DND-41 (cell line): ENCODE data around the gene OSR1.
A peak's percentile ranks its signal among the peaks of the same experiment; 100 is the strongest.

Experiments
- ATAC-seq: fragments of 200-7000 bp; cut with Tn5 transposase; 3 replicates; pipeline ENCODE4 v1.9.1; 2021; ENCODE audit warnings: low read depth; ENCODE audit not compliant: insufficient read depth
- DNase-seq: peaks from one replicate; pipeline ENCODE4 v3.0.0-alpha.2; 2020
- H2AFZ ChIP-seq: 2 replicates; pipeline ENCODE4 v1.6.0; 2012; ENCODE audit warnings: low read depth, low read length
- H3K27ac ChIP-seq: 2 replicates; pipeline ENCODE4 v1.5.1; 2012; ENCODE audit warnings: low read length, inconsistent platforms
- H3K27me3 ChIP-seq: fragments of 200-600 bp; sonication (generic); 2 replicates; pipeline ENCODE4 v1.6.0; 2012; ENCODE audit warnings: low read length, mild to moderate bottlenecking, inconsistent platforms; ENCODE audit not compliant: insufficient read depth, poor library complexity
- H3K36me3 ChIP-seq: 2 replicates; pipeline ENCODE4 v1.5.1; 2012; ENCODE audit warnings: low read length, inconsistent platforms; ENCODE audit not compliant: insufficient read depth
- H3K4me1 ChIP-seq: 2 replicates; pipeline ENCODE4 v1.5.1; 2012; ENCODE audit warnings: mild to moderate bottlenecking, low read length; ENCODE audit not compliant: insufficient read depth
- H3K4me2 ChIP-seq: 2 replicates; pipeline ENCODE4 v1.6.0; 2012; ENCODE audit warnings: mild to moderate bottlenecking, moderate library complexity, low read length, inconsistent platforms; ENCODE audit not compliant: insufficient read depth
- H3K4me3 ChIP-seq, 2 experiments: fragments of 200-600 bp in 1 of 2; shearing (Covaris generic) in 1 of 2; 2 replicates each; pipeline ENCODE4 v1.5.1; 2012 to 2016; ENCODE audit warnings: inconsistent platforms in 2 of 2, low read length in 2 of 2, mild to moderate bottlenecking in 2 of 2, low read depth in 1 of 2, moderate library complexity in 1 of 2
- H3K79me2 ChIP-seq: 2 replicates; pipeline ENCODE4 v1.6.0; 2012; ENCODE audit warnings: low read length, inconsistent platforms; ENCODE audit not compliant: insufficient read depth
- H3K9ac ChIP-seq: 2 replicates; pipeline ENCODE4 v1.6.0; 2012; ENCODE audit warnings: low read depth, mild to moderate bottlenecking, inconsistent platforms, low read length, moderate library complexity
- H3K9me3 ChIP-seq: 2 replicates; pipeline ENCODE4 v1.5.1; 2012; ENCODE audit warnings: low read length, moderate library complexity, mild to moderate bottlenecking, inconsistent platforms; ENCODE audit not compliant: insufficient read depth, severe bottlenecking
- H4K20me1 ChIP-seq: 2 replicates; pipeline ENCODE4 v1.6.0; 2012; ENCODE audit warnings: low read length; ENCODE audit not compliant: insufficient read depth
- EZH2 ChIP-seq: IDR thresholded peaks from 3 replicates; pipeline ENCODE4 v1.6.1; 2012; ENCODE audit warnings: borderline replicate concordance, low read depth, mild to moderate bottlenecking, moderate library complexity, low read length, inconsistent platforms; ENCODE audit not compliant: severe bottlenecking
- TF ChIP-seq, protein P1 (sequence below): IDR thresholded peaks from 2 replicates; pipeline ENCODE4 v1.5.1; 2012; ENCODE audit warnings: borderline replicate concordance, low read length, moderate library complexity, mild to moderate bottlenecking; ENCODE audit not compliant: poor library complexity, severe bottlenecking; ENCODE audit errors: extremely low read depth

OSR1 gene

GRCh38 chr2:19362755-19363473 lies 4.5 kb upstream of the OSR1 start:
- peak; percentile 77 for DNase-seq
- H3K27ac ChIP-seq, result peak overlapping the region; percentile 26; the same call in 1 of the 2 replicates
- TF ChIP-seq, protein P1, sequence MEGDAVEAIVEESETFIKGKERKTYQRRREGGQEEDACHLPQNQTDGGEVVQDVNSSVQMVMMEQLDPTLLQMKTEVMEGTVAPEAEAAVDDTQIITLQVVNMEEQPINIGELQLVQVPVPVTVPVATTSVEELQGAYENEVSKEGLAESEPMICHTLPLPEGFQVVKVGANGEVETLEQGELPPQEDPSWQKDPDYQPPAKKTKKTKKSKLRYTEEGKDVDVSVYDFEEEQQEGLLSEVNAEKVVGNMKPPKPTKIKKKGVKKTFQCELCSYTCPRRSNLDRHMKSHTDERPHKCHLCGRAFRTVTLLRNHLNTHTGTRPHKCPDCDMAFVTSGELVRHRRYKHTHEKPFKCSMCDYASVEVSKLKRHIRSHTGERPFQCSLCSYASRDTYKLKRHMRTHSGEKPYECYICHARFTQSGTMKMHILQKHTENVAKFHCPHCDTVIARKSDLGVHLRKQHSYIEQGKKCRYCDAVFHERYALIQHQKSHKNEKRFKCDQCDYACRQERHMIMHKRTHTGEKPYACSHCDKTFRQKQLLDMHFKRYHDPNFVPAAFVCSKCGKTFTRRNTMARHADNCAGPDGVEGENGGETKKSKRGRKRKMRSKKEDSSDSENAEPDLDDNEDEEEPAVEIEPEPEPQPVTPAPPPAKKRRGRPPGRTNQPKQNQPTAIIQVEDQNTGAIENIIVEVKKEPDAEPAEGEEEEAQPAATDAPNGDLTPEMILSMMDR, result peak; percentile 83
- TF ChIP-seq EZH2, result no peak
- no peaks in the 10 kb centered on the region for H4K20me1 ChIP-seq
- peak overlapping the region; percentile 71 for H3K4me2 ChIP-seq
- no peaks in the 10 kb centered on the region for H3K9me3 ChIP-seq
- H3K4me3 ChIP-seq, result peak overlapping the region; percentile 38 to 60; a peak in 3 of 4 replicates
- H3K4me1 ChIP-seq, result peaks cover 17% of the 10 kb centered on the region
- no peaks in the 10 kb centered on the region for H3K79me2 ChIP-seq
- H3K27me3 ChIP-seq, result peaks cover 40% of the 10 kb centered on the region
- peak; percentile 89 for ATAC-seq
- peak overlapping the region; percentile 48 for H3K9ac ChIP-seq
- H2AFZ ChIP-seq, result peak overlapping the region; percentile 74
- H3K36me3 ChIP-seq, result no peaks in the 10 kb centered on the region

DNA sequence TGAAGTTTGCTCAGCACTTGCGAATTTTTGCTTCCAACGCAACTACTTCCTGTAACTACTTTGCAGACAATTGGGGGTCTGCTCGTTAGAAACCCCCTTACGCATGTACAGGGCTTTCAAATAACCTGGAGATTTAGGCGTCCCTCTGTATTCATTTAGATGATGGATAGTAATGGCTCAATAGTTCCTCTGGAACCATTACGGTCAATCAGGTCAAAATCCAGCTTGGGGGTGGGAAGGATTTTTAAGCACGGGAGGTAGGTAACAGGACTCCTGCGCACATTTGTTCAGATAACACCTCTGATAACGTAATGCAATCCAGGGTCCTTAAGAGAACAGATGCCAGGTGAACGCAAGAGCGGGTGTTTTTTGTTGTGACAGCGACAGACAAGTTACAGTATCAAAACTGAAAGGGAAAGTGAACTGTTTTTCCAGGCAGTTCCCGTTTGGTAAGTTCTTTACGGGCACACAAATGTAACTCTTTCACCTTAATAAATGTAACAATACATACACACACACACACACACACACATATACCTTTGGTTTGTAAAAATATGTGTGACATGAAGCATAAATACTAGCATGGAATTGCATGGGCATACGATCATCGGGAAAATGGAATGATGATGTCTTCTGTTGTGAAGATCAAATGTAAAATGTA lies 3.8 kb upstream of the OSR1 start:
- H3K4me1 ChIP-seq, result peaks cover 17% of the 10 kb centered on the region
- peak overlapping the region; percentile 74 for H2AFZ ChIP-seq
- H3K27ac ChIP-seq, result peak overlapping the region; percentile 26; the same call in 1 of the 2 replicates
- TF ChIP-seq, protein P1, result no peak
- no peak for TF ChIP-seq EZH2
- H3K4me2 ChIP-seq, result peak overlapping the region; percentile 71
- peak; percentile 28 for DNase-seq
- ATAC-seq, result peak; percentile 62
- no peaks in the 10 kb centered on the region for H4K20me1 ChIP-seq
- H3K27me3 ChIP-seq, result peaks cover 37% of the 10 kb centered on the region
- peak overlapping the region; percentile 38 to 60; a peak in 3 of 4 replicates for H3K4me3 ChIP-seq
- H3K9me3 ChIP-seq, result no peaks in the 10 kb centered on the region
- peak overlapping the region; percentile 48 for H3K9ac ChIP-seq
- no peaks in the 10 kb centered on the region for H3K79me2 ChIP-seq
- H3K36me3 ChIP-seq, result no peaks in the 10 kb centered on the region

DNA sequence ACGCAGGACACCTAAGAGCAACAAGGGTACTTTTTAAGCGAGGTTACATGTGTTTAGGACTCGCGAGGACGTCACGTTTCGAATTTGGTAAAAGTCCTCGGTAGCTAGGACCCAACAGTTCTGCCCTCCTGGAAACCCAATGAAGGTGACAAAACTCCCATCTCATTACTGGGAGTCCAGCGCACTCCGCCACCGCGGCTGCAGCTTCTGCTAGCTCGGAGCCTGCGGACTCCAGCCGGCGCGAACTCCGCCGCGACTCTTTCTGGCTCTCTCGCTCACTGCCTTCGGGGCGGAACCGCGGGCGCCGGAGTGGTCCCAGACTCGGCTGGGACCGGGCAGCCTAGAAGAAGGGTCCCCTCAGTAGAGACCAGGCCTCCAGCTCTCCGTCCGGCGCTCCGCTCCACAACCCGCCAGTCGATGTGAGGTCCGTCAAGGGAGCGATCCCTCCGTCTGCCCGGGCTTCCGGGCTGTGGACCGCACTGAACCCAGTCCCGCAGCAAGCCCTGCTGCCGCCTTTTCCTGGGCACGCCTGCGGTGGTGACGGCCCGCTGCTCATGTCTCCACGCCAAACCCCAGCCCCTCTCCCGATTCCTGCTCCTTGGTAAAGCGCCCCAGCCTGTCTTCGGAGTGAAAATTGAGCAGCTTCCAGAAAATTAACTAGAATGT lies 3.0 kb upstream of the OSR1 start:
- Histone ChIP-seq H3K79me2 (no peaks in the 10 kb centered on the region), H3K9me3 (no peaks in the 10 kb centered on the region), H3K9ac (no peak overlapping the region), H3K27me3 (peaks cover 31% of the 10 kb centered on the region), H3K36me3 (no peaks in the 10 kb centered on the region), H3K4me2 (peak overlapping the region; percentile 71; the same call in 1 of the 2 replicates), H3K27ac (no peak overlapping the region), H2AFZ (no peak overlapping the region; the same call in 1 of the 2 replicates), H4K20me1 (no peaks in the 10 kb centered on the region), H3K4me3 (no peak overlapping the region), H3K4me1 (peaks cover 17% of the 10 kb centered on the region)
- no peak for TF ChIP-seq EZH2
- TF ChIP-seq, protein P1, result no peak
- DNase-seq (no peak), ATAC-seq (no peak)
